ENCODE measurements around the gene FOXP4.

The FOXP4 gene

GRCh38 chr6:41548098-41548840 is 2.1 kb downstream of the FOXP4 start:
- DNase-seq (ENCODE audit: low spot score in 2 of 2) (peak; percentile 18 to 37), ATAC-seq (ENCODE audit: low read depth) (no peak)
- Mint-ChIP-seq H3K36me3 (peaks cover 5% of the 10 kb centered on the region), H3K4me1 (peaks cover 25% of the 10 kb centered on the region), H3K27ac (no peak overlapping the region), H3K4me3 (peak overlapping the region; percentile 92), H3K9me3 (no peaks in the 10 kb centered on the region), H3K27me3 (no peaks in the 10 kb centered on the region)

- DNase-seq (ENCODE audit: low spot score in 2 of 2) (no peak), ATAC-seq (ENCODE audit: low read depth) (no peak)
- Mint-ChIP-seq H3K36me3 (peaks cover 5% of the 10 kb centered on the region), H3K4me1 (peaks cover 25% of the 10 kb centered on the region), H3K9me3 (no peaks in the 10 kb centered on the region), H3K27ac (no peak overlapping the region), H3K27me3 (no peaks in the 10 kb centered on the region), H3K4me3 (peak overlapping the region; percentile 92)
Measured at GRCh38 chr6:41548841-41549642, 2.9 kb downstream of the FOXP4 start.

GRCh38 chr6:41549673-41550072 is 3.5 kb downstream of the FOXP4 start:
- Mint-ChIP-seq H3K27me3 (no peaks in the 10 kb centered on the region), H3K36me3 (peaks cover 5% of the 10 kb centered on the region), H3K4me1 (peaks cover 25% of the 10 kb centered on the region)

GRCh38 chr6:41551086-41551700 is 5.0 kb downstream of the FOXP4 start:
- ATAC-seq (ENCODE audit: low read depth): no peak
- H3K9me3 Mint-ChIP-seq: no peaks in the 10 kb centered on the region
- no peaks in the 10 kb centered on the region for H3K27me3 Mint-ChIP-seq
- H3K27ac Mint-ChIP-seq: no peak overlapping the region
- H3K4me1 Mint-ChIP-seq: peaks cover 15% of the 10 kb centered on the region
- H3K36me3 Mint-ChIP-seq: peaks cover 5% of the 10 kb centered on the region
- no peak overlapping the region for H3K4me3 Mint-ChIP-seq
- DNase-seq (ENCODE audit: low spot score in 2 of 2): no peak

More at GRCh38 chr6:41549673-41550072, 3.5 kb downstream of the FOXP4 start:
- no peak overlapping the region for H3K27ac Mint-ChIP-seq
- peak overlapping the region; percentile 44 for H3K4me3 Mint-ChIP-seq
- H3K9me3 Mint-ChIP-seq: no peaks in the 10 kb centered on the region
- ATAC-seq (ENCODE audit: low read depth): no peak
- DNase-seq (ENCODE audit: low spot score in 2 of 2): no peak

- Mint-ChIP-seq H3K4me1 (peaks cover 15% of the 10 kb centered on the region), H3K27me3 (no peaks in the 10 kb centered on the region), H3K4me3 (no peak overlapping the region), H3K27ac (no peak overlapping the region), H3K9me3 (no peaks in the 10 kb centered on the region), H3K36me3 (peaks cover 5% of the 10 kb centered on the region)
- ATAC-seq (ENCODE audit: low read depth) (no peak), DNase-seq (ENCODE audit: low spot score in 2 of 2) (no peak)
Measured at GRCh38 chr6:41551857-41552256, 5.7 kb downstream of the FOXP4 start.

GRCh38 chr6:41552723-41553122 is 6.5 kb downstream of the FOXP4 start:
- Mint-ChIP-seq H3K36me3 (peaks cover 5% of the 10 kb centered on the region), H3K4me1 (peaks cover 12% of the 10 kb centered on the region), H3K9me3 (no peaks in the 10 kb centered on the region), H3K4me3 (no peak overlapping the region), H3K27me3 (no peaks in the 10 kb centered on the region), H3K27ac (no peak overlapping the region)
- ATAC-seq (ENCODE audit: low read depth): no peak
- no peak for DNase-seq (ENCODE audit: low spot score in 2 of 2)

- H3K4me3 Mint-ChIP-seq: no peak overlapping the region
Measured at GRCh38 chr6:41553405-41553999, 7.3 kb downstream of the FOXP4 start.

GRCh38 chr6:41555326-41556300 is 9.4 kb downstream of the FOXP4 start:
- ATAC-seq (ENCODE audit: low read depth) (no peak), DNase-seq (ENCODE audit: low spot score in 2 of 2) (no peak)
- Mint-ChIP-seq H3K4me1 (peaks cover 12% of the 10 kb centered on the region), H3K27ac (no peak overlapping the region), H3K4me3 (no peak overlapping the region), H3K9me3 (no peaks in the 10 kb centered on the region), H3K36me3 (peaks cover 5% of the 10 kb centered on the region), H3K27me3 (no peaks in the 10 kb centered on the region)

More at GRCh38 chr6:41553405-41553999, 7.3 kb downstream of the FOXP4 start:
- Mint-ChIP-seq H3K36me3 (peaks cover 5% of the 10 kb centered on the region), H3K4me1 (peaks cover 11% of the 10 kb centered on the region), H3K27me3 (no peaks in the 10 kb centered on the region), H3K27ac (no peak overlapping the region), H3K9me3 (no peaks in the 10 kb centered on the region)
- ATAC-seq (ENCODE audit: low read depth) (no peak), DNase-seq (ENCODE audit: low spot score in 2 of 2) (no peak)

- Mint-ChIP-seq H3K36me3 (no peaks in the 10 kb centered on the region), H3K4me3 (no peak overlapping the region), H3K9me3 (no peaks in the 10 kb centered on the region), H3K27me3 (no peaks in the 10 kb centered on the region), H3K4me1 (peaks cover 13% of the 10 kb centered on the region), H3K27ac (no peak overlapping the region)
- ATAC-seq (ENCODE audit: low read depth) (no peak), DNase-seq (ENCODE audit: low spot score in 2 of 2) (no peak)
Measured at GRCh38 chr6:41557335-41557734, 11.2 kb downstream of the FOXP4 start.

- Mint-ChIP-seq H3K27ac (no peak overlapping the region), H3K27me3 (no peaks in the 10 kb centered on the region), H3K4me3 (no peak overlapping the region), H3K4me1 (peaks cover 13% of the 10 kb centered on the region), H3K36me3 (no peaks in the 10 kb centered on the region), H3K9me3 (no peaks in the 10 kb centered on the region)
- DNase-seq (ENCODE audit: low spot score in 2 of 2) (no peak), ATAC-seq (ENCODE audit: low read depth) (no peak)
Measured at GRCh38 chr6:41558033-41558807, 12.0 kb downstream of the FOXP4 start.

- no peak for DNase-seq (ENCODE audit: low spot score in 2 of 2)
- peaks cover 13% of the 10 kb centered on the region for H3K4me1 Mint-ChIP-seq
- peak overlapping the region; percentile 97 for H3K4me3 Mint-ChIP-seq
- no peaks in the 10 kb centered on the region for H3K36me3 Mint-ChIP-seq
- no peaks in the 10 kb centered on the region for H3K9me3 Mint-ChIP-seq
- H3K27ac Mint-ChIP-seq: peak overlapping the region; percentile 99
- ATAC-seq (ENCODE audit: low read depth): no peak
- H3K27me3 Mint-ChIP-seq: no peaks in the 10 kb centered on the region
Measured at GRCh38 chr6:41559655-41560427, 13.7 kb downstream of the FOXP4 start.
